Stomach smooth muscle (tissue), 2 donors: ENCODE data around the gene PEX14.

Experiments used
- H3K27ac ChIP-seq: one replicate; pipeline ENCODE4 v1.7.0; 2013; ENCODE audit warnings: mild to moderate bottlenecking, low read length, inconsistent platforms
- H3K27me3 ChIP-seq, 2 donors: one replicate each; pipeline ENCODE4 v1.7.0; 2013; ENCODE audit warnings: low read length in 2 of 2; ENCODE audit not compliant: insufficient read depth in 2 of 2, control insufficient read depth in 1 of 2
- H3K36me3 ChIP-seq, 2 donors: one replicate each; pipeline ENCODE4 v1.7.0; 2013; ENCODE audit warnings: low read length in 2 of 2; ENCODE audit not compliant: control insufficient read depth in 2 of 2, insufficient read depth in 2 of 2
- H3K4me1 ChIP-seq: one replicate; pipeline ENCODE4 v1.7.0; 2013; ENCODE audit warnings: low read length; ENCODE audit not compliant: control insufficient read depth, insufficient read depth
- H3K4me3 ChIP-seq, 2 donors: one replicate each; pipeline ENCODE4 v1.7.0; 2013; ENCODE audit warnings: low read length in 2 of 2
- H3K9ac ChIP-seq, 2 donors: one replicate each; pipeline ENCODE4 v1.7.0; 2013; ENCODE audit warnings: low read length in 2 of 2, mild to moderate bottlenecking in 1 of 2
- H3K9me3 ChIP-seq, 2 donors: one replicate each; pipeline ENCODE4 v1.7.0; 2013; ENCODE audit warnings: low read length in 2 of 2; ENCODE audit not compliant: control insufficient read depth in 2 of 2
- donor health status: healthy.
- donor health status: Pancreatic carcinoma.

The PEX14 gene

GRCh38 chr1:10517677-10517982, 42.9 kb downstream of the PEX14 start:
- H3K27ac ChIP-seq = no peak overlapping the region
- no peaks in the 10 kb centered on the region for H3K36me3 ChIP-seq
- peaks cover 51% of the 10 kb centered on the region for H3K4me1 ChIP-seq
- no peak overlapping the region for H3K4me3 ChIP-seq
- H3K9me3 ChIP-seq = no peaks in the 10 kb centered on the region
- no peak overlapping the region for H3K9ac ChIP-seq
- H3K27me3 ChIP-seq = no peaks in the 10 kb centered on the region

GRCh38 chr1:10519016-10519417, 44.3 kb downstream of the PEX14 start:
- Histone ChIP-seq H3K9me3 (no peaks in the 10 kb centered on the region), H3K36me3 (no peaks in the 10 kb centered on the region), H3K4me1 (peaks cover 41% of the 10 kb centered on the region), H3K27ac (peak overlapping the region; percentile 53), H3K4me3 (peak overlapping the region; percentile 26 to 47), H3K9ac (peak overlapping the region; percentile 31 to 42), H3K27me3 (no peaks in the 10 kb centered on the region)

GRCh38 chr1:10520497-10520896, 45.7 kb downstream of the PEX14 start:
- no peaks in the 10 kb centered on the region for H3K36me3 ChIP-seq
- no peak overlapping the region for H3K27ac ChIP-seq
- peaks cover 28% of the 10 kb centered on the region for H3K4me1 ChIP-seq

GRCh38 chr1:10520952-10521351, 46.2 kb downstream of the PEX14 start:
- H3K4me1 ChIP-seq = peaks cover 23% of the 10 kb centered on the region
- H3K27ac ChIP-seq = no peak overlapping the region

More at GRCh38 chr1:10520497-10520896, 45.7 kb downstream of the PEX14 start:
- Histone ChIP-seq H3K9ac (no peak overlapping the region), H3K27me3 (no peaks in the 10 kb centered on the region), H3K9me3 (no peaks in the 10 kb centered on the region), H3K4me3 (no peak overlapping the region)

GRCh38 chr1:10521537-10522157, 46.9 kb downstream of the PEX14 start:
- no peaks in the 10 kb centered on the region for H3K27me3 ChIP-seq
- H3K9ac ChIP-seq = no peak overlapping the region
- no peaks in the 10 kb centered on the region for H3K9me3 ChIP-seq
- H3K27ac ChIP-seq = no peak overlapping the region
- H3K4me3 ChIP-seq = no peak overlapping the region
- H3K4me1 ChIP-seq = peaks cover 18% of the 10 kb centered on the region
- no peaks in the 10 kb centered on the region for H3K36me3 ChIP-seq

More at GRCh38 chr1:10520952-10521351, 46.2 kb downstream of the PEX14 start:
- Histone ChIP-seq H3K36me3 (no peaks in the 10 kb centered on the region), H3K9ac (no peak overlapping the region), H3K9me3 (no peaks in the 10 kb centered on the region), H3K4me3 (no peak overlapping the region), H3K27me3 (no peaks in the 10 kb centered on the region)

GRCh38 chr1:10522322-10522860, 47.6 kb downstream of the PEX14 start:
- Histone ChIP-seq H3K9ac (no peak overlapping the region), H3K4me1 (peaks cover 11% of the 10 kb centered on the region), H3K4me3 (no peak overlapping the region), H3K27ac (no peak overlapping the region), H3K36me3 (no peaks in the 10 kb centered on the region), H3K9me3 (no peaks in the 10 kb centered on the region), H3K27me3 (no peaks in the 10 kb centered on the region)

GRCh38 chr1:10525208-10525607, 50.5 kb downstream of the PEX14 start:
- no peak overlapping the region for H3K4me3 ChIP-seq
- peaks cover 18% of the 10 kb centered on the region for H3K4me1 ChIP-seq
- no peak overlapping the region for H3K9ac ChIP-seq

GRCh38 chr1:10528066-10529014, 53.6 kb downstream of the PEX14 start:
- Histone ChIP-seq H3K27ac (peak overlapping the region; percentile 82), H3K4me3 (peak overlapping the region; percentile 2 to 44), H3K4me1 (peaks cover 33% of the 10 kb centered on the region)

More at GRCh38 chr1:10525208-10525607, 50.5 kb downstream of the PEX14 start:
- no peaks in the 10 kb centered on the region for H3K27me3 ChIP-seq
- H3K9me3 ChIP-seq = no peaks in the 10 kb centered on the region
- H3K36me3 ChIP-seq = no peaks in the 10 kb centered on the region
- no peak overlapping the region for H3K27ac ChIP-seq

GRCh38 chr1:10529091-10529490, 54.3 kb downstream of the PEX14 start:
- H3K27ac ChIP-seq = peak overlapping the region; percentile 82
- peak overlapping the region in 1 of 2 donors; percentile 44 for H3K4me3 ChIP-seq
- peak overlapping the region; percentile 31 to 55 for H3K9ac ChIP-seq

More at GRCh38 chr1:10528066-10529014, 53.6 kb downstream of the PEX14 start:
- Histone ChIP-seq H3K27me3 (no peaks in the 10 kb centered on the region), H3K36me3 (no peaks in the 10 kb centered on the region), H3K9ac (peak overlapping the region; percentile 31 to 55), H3K9me3 (no peaks in the 10 kb centered on the region)

GRCh38 chr1:10529765-10530164, 55.0 kb downstream of the PEX14 start:
- Histone ChIP-seq H3K27me3 (no peaks in the 10 kb centered on the region), H3K9me3 (no peaks in the 10 kb centered on the region), H3K36me3 (no peaks in the 10 kb centered on the region), H3K4me1 (peaks cover 33% of the 10 kb centered on the region), H3K4me3 (no peak overlapping the region), H3K27ac (peak overlapping the region; percentile 75), H3K9ac (peak overlapping the region in 1 of 2 donors; percentile 12)

More at GRCh38 chr1:10529091-10529490, 54.3 kb downstream of the PEX14 start:
- no peaks in the 10 kb centered on the region for H3K9me3 ChIP-seq
- H3K4me1 ChIP-seq = peaks cover 33% of the 10 kb centered on the region
- H3K27me3 ChIP-seq = no peaks in the 10 kb centered on the region
- no peaks in the 10 kb centered on the region for H3K36me3 ChIP-seq
